ENCODE measurements around the gene SMYD5.
"Not testable (repeated sequence)": the region's sequence is repeated elsewhere in the genome, so short reads cannot be mapped to it uniquely, and the experiment has no call there.

The SMYD5 gene

DNA sequence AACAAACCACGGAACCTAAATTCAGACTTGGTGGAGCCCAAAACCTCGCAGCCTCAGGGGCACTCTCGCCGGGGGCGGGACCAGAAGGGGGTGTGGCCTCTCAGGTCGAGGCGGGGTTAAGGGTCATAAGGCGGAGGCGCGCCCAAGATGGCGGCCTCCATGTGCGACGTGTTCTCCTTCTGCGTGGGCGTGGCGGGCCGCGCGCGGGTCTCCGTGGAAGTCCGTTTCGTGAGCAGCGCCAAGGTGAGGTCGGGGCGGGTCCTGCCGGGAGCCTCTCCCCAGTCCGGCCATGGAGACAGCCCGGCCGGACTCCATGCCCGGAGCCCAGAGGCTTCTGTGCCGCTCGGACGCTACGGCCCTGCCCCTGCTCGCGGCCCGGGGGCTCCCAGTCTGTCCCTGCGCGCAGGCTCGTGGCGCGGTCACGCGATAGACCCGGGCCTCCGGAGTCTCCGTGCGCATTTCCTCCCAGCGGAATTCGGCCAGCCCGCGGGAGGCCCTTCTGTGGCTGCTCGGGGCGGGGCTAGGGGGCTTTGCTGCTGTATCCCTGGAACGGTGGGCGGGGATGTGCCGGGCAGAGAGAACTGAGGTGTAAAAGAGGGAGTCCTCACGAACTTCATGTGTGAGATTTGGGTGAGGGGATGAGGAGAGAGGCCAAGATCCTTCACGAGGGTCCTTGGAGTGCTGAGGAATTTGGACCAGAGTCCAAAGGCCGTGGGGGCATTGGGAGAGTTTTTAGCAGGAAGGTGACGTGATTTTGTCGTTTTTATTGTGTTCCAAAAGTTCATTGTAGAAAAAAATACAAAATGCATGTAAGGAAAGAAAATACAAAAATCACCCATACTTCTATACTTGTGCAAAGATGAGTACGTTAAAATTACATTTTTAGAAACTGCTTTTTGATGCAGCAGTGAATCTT lies at the start of gene SMYD5:
SMYD5 (plus strand) TSS at position 126 of the 916 bp plus-strand sequence; CDS start at position 148, 22 bp downstream.
- peak; percentile 93 for DNase-seq (ENCODE audit: low spot score)

DNA sequence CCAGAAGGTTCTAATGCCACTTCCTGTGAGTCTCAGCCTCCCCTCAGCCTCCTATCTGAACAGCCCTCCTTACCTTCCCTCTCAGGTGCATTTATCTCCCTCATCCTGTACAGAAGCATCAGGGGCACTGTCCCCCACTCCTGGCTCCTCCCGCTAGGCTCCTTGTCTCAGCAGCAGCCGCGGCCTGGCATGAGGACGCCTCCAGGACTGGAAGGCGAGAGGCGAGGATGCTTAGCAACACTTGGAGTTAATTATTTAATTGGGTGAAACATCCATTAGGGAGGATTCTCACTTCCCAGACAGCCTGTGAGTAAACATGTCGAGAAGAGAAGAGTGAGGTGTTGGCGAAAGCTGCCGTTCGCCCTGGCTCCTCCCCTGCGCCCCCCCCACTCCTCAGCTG lies 48.1 kb upstream of the SMYD5 start:
- DNase-seq (ENCODE audit: low spot score), result not testable (repeated sequence)

DNA sequence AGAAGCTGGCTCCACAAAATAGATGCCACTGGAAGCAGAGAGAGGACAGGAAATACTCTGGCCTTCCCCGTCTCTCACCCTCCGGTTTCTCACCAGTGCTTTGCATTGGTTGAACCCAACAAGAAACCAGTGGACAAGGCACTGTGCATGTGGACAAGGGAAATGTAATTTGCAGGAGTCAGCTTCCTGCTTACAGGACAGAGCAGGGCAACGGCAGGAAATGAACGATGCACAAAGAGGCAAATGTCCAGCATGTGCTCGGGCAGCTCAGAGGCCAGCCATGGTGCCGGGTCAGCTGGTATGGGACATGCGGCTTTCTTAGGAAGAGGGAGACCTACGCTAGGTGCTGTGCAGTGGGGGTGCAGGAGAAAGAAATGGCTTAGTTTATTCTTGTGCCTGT lies 47.2 kb upstream of the SMYD5 start:
- DNase-seq (ENCODE audit: low spot score), result not testable (repeated sequence)

DNA sequence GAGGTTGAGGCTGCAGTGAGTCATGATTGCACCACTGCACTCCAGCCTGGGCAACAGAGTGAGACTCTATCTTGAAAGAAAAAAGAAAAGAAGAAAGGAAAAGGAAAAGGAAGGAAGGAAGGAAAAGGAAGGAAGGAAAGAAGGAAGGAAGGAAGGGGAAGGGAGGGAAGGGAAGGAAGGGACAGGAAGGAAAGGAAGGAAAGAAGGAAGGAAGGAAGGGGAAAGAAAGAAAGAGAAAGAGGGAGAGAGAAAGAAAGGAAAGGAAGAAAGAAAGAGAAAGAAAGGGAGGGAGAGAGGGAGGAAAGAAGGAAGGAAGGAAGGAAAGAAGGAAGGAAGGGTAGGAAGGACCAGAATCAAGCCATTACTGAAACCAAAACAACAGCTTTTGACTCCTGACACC lies 45.7 kb upstream of the SMYD5 start:
- DNase-seq (ENCODE audit: low spot score), result not testable (repeated sequence)

DNA sequence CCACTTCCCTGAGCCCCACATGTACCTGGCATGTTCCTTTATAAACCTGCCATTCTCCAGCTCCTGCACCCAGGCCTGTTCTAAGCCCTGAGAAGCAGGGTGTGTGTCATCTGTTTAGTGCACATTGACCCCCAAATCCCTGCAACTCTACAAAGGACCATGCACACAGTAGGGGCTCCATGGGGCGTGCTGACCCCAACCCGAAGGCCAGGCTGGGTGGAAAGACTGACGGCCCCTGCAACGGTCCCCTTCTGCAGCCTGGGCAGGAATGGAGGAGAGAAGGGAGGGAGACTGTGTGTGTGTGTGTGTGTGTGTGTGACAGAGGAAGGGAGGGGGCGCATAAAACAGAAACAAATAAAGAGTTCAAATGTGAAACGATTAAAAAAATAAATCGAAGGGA lies 43.7 kb upstream of the SMYD5 start:
- not testable (repeated sequence) for DNase-seq (ENCODE audit: low spot score)

DNA sequence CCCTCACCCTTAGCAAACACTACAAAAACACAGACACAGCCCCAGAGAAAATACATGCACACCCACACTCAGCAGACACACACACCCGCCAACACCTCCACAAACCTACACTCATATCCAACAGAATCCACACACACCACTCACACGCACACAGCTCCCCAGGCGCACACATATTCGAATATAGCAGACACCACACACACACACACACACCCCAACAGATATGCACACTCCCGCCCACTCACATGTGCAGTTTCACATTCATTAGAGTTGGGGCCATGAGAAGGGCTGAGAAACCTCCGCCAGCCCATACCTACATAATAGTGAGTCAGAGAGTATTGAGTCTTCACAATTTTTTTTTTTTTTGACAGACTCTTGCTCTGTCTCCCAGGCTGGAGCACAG lies 41.1 kb upstream of the SMYD5 start:
- DNase-seq (ENCODE audit: low spot score), result peak; percentile 52

DNA sequence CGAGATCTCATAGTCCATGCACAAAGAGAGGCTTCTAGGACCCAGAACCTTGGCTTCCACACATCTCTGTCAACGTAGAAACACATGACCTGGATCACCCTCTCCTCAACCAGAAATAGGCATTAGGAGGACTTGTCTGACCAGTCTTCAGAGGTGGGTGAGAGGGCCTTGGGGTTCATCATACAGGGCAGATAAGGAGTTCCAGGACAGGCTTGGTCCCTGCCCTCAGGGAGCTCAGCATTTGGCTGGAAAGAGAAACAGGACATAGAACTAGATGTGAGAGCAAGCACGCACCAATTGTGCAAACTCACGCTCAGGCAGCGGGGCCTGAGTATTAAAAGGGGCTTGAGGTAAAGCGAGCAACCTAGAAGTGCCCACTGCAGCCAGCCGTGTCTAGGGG lies 40.3 kb upstream of the SMYD5 start:
- no peak for DNase-seq (ENCODE audit: low spot score)

DNA sequence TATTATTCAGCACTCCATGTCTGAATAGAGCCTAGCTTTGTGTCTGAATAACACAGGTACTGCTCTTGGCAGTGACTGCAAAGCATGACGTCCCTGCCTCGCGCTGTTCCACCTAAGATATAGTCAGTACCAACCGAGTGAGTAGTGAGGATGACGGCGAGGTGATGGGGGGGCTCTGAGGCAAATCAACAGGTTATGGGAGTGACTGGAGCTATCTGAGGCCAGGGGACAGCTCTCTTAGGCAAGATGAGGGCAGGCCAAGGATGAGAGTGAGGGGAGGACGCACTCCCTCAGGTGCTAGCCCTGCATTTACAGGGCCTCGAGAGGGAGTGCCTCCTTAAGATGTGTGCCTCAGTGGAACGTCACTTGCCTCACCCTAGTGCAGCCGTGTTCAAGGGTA lies 39.8 kb upstream of the SMYD5 start:
- no peak for DNase-seq (ENCODE audit: low spot score)

DNA sequence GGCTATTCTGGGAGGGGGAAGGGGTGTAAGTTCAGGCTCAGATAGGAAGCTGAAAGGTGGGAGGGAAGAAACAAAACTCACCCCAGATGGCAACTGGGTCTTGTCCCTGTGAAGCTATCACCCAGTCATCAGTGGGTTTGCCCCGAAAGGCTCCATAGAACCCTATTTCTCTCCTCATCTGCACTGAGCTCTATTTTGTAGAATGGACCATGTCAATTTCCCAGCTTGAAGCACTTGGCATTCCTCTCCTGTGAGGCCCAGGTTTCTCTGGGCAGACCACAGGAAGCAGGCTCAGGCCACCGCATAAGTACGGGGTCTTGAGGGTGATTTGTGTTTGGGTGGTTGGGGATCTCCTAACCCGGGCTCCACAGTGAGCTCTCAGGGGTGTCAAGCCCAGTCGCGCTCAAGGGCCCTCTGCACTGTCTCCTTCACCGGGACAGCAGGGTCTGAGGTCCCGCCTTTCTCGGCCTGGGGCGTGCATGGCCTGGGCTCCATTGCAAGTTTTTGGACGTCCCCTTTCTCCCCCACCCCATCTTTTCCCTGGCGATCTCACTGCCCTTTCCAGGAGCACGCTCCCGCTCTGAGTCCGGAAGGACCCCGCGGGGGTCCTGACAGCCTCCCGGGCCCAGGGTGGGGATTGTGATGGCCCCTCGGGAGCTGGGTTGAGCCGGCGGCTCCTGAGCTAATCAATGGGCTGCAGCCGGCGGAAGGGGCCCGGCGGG lies 38.9 kb upstream of the SMYD5 start:
- DNase-seq (ENCODE audit: low spot score), result no peak

DNA sequence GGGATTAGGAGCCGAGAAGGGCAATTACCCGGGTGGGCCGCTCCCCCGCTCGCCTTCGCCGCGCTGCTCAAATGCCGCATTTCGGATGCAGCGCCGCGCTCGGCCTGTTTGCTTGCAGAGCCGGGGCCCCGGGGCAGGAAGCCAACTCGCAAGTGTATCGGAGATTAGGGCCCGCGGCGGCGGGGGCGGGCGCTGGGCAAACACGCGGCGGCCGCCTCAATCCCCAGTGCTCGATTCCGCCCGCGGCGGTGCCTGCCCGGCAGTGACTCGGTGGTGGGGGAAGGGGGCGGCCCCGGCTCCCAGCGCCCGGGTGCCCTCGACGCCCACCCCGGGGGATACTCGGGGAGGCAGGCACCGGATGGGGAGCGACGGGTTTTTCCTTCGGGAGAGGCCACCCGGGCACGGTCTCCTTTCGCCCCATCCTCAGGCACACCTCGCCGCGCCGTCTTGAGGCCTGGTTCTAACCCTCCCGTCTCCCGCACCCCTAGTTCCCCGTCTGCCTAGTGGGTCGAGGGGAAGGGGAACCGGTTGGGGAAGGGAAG lies 38.3 kb upstream of the SMYD5 start:
- DNase-seq (ENCODE audit: low spot score), result peak; percentile 56

DNA sequence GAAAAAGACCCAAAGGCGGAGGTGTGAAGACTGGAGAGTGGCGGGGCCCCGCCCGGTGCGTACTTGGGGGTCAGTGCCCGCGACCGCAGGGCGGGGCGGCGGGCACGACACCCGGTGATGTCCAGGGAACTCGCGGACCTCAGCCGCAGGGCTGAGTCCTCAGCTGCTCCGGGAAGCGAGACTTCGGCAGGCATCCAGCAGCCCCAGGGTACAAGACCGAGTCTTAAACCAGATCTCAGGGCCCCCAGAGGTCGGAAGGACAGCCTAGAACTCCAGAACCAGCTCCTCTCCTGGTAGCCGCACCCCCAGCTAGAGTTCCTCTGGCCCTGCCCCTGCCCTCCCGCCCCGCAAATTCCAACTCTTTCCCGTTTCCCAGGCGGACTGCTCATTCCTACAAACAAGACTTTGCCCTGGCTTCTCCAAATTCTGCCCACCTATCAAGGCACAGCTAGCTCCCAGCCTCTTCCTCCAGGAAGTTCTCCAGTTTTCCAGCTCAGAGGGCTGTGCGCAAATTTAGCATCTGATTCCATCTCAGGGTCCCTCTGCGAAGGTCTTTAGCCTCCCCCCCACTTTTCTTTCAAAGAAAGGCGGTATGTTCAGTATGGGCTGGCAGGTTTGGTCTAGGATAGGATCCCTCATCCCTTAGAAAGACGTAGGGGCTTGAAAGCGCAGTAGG lies 37.7 kb upstream of the SMYD5 start:
- DNase-seq (ENCODE audit: low spot score), result no peak

DNA sequence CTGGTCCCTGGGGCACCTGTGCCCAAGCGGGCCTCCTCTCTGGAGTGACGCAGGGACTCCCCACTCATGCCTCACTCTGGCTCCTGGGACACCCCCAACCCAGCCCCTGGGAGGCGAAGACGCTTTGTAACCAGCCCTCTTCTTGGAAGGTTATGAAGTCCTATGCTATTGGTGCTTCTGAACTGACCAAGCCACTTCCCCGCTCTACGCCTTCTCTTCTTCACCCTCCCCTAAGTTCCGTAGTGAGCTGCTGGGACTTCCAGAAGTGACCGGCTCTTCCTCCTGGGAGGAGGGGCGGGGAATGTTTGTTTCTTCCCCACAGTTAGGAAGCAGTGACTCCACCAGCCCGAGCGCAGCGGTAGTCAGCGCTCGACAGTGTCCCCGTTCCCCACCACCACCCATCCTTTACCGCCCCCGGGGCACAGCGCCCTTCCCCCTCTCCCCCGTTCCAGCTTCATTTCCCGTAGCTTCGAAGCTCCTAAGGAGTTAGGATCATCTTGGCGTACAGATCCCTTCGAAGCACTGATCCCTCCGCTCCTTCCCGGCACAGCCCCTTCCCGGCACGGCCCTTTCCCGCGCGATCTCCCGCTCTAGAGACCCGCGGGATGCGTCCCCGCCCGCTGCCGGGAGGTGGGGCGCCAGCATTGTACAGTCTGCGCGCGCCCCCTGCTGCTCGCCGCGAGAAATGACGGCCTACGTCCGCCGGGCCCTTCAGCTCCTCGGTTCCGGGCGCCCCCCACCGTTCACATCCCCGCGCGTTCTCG lies 37.0 kb upstream of the SMYD5 start:
- DNase-seq (ENCODE audit: low spot score), result peak; percentile 87

DNA sequence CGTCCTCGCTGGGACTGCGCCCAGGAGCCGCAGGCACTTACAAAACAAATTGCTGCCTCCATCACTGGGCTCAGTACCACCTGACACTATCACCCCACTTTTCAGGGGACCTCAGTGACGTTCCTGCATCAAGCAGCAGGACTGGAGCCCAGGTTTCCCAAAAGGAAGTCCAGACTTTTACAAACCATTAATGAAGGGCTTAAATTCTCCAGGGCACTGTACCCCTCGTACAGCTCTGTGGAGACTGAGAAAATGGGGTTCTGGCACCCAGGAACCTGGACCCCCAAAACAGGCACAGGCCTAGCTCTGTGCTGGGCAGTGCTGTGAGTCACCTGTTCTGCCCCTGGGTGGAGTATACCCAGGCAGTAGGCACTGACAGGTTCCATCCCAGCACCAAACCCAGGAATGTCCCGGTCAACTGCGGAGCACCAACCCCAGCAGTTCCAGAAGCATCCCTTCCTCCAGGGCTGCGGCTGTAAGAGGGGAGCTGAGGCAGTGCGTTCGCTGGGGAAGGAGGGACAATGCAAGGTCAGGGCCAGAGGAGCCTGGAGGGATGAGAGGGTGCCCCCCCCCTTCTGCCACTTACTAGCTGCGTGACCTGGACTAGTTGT lies 36.3 kb upstream of the SMYD5 start:
- no peak for DNase-seq (ENCODE audit: low spot score)

DNA sequence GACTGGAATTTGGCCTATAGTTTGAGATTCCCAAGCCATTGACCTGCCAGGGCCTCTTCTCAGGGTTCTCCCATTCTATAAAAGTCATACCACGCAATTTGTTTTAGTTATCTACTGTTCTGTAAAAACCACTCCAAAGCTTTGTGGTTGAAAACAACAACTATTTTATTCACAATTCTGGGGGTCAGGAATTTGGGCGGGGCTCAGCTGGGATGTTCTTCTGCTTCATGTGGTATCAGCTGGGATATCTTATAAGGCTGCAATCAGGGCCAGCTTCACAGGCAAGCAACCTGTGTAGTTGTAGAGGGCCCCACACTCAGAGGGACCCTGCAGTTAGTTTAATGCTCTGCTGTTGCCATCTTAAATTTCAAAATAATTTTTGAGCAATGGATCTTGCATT lies 28.1 kb upstream of the SMYD5 start:
- no peak for DNase-seq (ENCODE audit: low spot score)

DNA sequence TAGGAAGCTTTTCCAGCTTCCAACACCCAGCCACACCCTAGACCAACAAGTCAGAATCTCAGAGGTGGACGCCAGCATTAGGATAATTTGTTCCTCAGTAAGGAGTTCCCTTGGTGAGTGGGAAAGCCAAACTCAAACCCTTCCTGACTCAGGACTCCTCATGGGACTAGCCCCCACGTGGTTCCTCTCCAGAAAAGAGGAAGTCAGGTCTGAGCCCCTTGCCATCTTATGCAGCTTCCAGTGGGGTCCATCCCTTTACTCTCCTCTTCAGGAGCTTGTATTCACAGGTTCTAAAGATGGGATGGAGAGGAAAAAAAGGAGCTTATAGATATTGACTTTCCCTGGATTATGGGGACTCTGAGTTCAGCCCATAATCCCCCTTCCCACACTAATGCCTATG lies 26.5 kb upstream of the SMYD5 start:
- no peak for DNase-seq (ENCODE audit: low spot score)

DNA sequence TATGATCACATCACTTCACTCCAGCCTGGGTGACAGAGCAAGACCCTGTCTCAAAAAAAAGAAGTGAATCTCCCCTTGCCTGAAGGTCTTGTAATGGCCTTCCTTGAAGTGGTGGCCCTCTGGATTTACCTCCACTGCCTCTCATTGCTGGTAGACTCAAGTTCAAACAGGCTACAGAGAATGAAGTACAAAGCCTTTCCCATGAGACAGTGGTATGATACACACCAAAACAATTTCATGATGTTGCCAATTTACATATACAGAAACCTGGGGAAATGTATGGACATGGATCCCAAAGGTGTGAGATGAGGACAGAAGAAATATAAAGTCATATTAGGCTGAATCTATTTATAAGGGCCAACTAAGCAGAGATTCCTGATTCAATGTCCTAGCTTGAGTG lies 16.5 kb upstream of the SMYD5 start:
- no peak for DNase-seq (ENCODE audit: low spot score)

DNA sequence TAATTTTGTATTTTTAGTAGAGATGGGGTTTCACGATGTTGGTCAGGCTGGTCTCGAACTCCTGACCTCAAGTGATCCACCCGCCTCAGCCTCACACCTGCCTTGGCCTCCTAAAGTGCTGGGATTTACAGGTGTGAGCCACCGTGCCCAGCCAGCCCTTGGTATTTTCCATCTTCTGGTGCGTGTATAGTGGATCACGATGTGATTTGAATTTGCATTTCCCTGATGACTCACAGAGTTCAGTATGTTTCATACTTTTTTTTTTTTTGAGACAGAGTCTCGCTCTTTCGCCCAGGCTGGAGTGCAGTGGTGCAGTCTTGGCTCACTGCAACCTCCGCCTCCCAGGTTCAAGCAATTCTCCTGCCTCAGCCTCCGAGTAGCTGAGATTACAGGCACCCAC lies 13.8 kb upstream of the SMYD5 start:
- DNase-seq (ENCODE audit: low spot score), result not testable (repeated sequence)

DNA sequence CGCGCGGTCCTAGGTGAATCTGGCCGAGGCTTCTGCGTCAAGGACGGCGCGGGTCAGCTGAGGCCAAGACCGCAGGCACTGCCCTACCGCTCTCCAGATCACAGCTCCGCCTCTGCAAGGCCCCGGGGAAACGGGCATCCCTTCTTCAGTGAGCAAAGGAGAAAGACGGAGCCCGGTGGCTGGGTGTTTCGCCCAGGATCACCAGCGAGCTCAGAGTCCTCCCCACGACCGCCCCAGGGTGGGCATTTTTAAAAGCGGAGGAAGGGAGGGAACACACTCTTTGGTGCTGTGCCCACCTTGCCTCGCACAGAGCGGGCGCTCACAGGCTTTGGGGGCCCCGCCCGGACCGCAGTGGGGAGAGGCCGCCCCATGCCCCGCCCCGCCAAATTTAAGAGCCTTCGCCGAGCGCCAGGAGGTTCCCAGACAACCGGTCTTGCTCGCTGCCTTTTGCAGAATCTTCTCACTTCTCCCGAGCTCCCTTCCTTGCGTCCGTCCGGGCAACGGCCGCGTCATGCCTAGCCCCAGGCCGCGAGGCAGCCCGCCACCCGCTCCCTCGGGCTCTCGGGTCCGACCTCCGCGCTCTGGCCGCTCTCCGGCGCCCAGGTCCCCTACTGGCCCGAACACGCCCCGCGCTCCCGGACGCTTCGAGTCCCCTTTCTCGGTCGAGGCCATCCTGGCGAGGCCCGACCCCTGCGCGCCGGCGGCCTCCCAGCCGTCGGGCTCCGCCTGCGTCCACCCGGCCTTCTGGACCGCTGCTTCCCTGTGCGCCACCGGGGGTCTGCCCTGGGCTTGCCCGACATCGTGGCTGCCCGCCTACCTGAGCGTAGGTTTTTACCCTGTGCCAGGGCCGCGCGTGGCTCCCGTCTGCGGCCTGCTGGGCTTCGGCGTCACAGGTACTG lies 11.6 kb upstream of the SMYD5 start, which contains the start of gene NOTO:
NOTO (plus strand) TSS at position 419 of the 899 bp plus-strand sequence; CDS start at position 512, 93 bp downstream.
- no peak for DNase-seq (ENCODE audit: low spot score)

DNA sequence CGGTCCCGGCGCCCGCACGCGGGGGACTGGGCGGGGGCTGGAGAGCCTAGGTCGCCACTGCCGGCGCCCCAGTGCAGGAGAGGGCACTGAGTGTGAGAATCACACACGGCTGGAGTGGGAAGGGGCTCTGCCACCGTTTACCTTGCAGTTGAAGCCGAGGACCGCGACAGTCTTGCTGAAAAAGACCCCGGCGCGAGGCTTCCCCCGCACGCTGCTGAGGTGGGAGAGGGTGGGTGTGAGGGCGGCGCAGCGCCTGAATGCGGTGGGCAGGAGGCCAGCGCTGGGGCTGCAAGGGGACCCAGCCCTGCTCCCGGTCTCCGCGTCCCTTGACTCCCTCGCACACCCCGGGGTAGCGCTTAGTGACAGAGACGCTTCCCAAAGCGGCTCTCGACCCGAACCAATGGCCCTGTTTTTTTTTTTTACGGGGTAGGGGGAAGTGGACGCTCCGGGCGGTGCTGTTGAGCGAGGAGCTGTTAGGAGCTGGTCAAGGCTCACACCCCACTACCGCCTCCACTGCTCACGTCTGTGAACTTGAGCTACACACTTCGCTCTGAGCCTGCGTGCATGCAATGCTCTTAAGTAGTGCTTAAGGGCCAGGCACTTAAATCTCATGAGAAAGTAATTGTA lies 10.9 kb upstream of the SMYD5 start:
- no peak for DNase-seq (ENCODE audit: low spot score)

DNA sequence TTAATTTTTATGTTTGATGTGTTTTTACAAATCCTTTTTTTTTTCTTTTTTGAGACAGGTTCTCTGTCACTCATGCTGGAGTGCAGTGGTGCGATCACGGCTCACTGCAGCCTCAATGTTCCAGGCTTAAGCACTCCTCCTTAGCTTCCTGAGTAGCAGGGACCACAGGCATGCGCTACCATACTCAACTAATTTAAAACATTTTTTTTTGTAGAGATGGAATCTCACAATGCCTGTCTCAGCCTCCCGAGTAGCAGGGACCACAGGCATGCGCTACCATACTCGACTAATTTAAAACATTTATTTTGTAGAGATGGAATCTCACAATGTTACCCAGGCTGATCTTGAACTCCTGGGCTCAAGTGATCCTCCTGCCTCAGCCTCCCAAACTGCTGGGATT lies 8.4 kb upstream of the SMYD5 start:
- no peak for DNase-seq (ENCODE audit: low spot score)
